Measurements from ENCODE around the gene SLC35A3. TPM values are rescaled to one million over a fixed set of nuclear protein-coding genes. Genes with fewer than 3 reads are reported as not detected.

SLC35A3 gene
- total and polyA plus RNA-seq, 10 of the 15 experiments (the other 5 are each of a cell fraction or from before 2014, with no cell fraction given), result 3.6 to 24.3 (median 15.4) TPM

DNA sequence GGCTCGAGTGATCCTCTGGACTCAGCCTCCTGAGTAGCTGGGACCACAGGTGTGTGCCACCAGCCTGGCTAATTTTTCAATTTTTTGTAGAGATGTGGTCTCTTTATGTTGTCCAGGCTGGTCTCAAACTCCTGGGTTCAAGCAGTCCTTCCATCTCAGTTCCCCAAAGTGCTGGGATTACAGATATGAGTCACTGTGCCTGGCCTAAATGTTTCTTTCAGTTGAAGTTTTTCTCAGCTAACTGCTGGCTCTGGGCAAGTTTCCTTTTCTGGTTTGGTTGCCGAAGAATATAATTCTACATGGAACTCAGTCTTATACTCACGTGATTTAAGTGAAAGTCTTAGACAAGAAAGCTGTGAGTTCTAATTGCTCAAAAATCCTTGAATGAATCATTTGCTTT lies 106.0 kb downstream of the SLC35A3 start (continued):
- TF ChIP-seq EGR1 (IDR thresholded peaks at IDR 0.05; ENCODE audit: borderline replicate concordance in 1 of 2, low read depth in 2 of 2, low read length in 2 of 2) (no peak), ATF7 (IDR thresholded peaks at IDR 0.05; ENCODE audit: low read depth) (peak; percentile 51; the same call in 1 of the 2 replicates), NFYA (IDR thresholded peaks at IDR 0.05; ENCODE audit: borderline replicate concordance, low read depth, low read length) (no peak), TAF1 (IDR thresholded peaks at IDR 0.05; ENCODE audit: borderline replicate concordance, low read depth, low read length) (no peak), CHD2 (IDR thresholded peaks at IDR 0.05; ENCODE audit: borderline replicate concordance, low read depth, low read length) (0 out of 2 replicates have a peak, but pooled peaks have one; percentile 19), JUNB (IDR thresholded peaks at IDR 0.05) (peak; percentile 95), SPI1 (IDR thresholded peaks at IDR 0.05; ENCODE audit: borderline replicate concordance, insufficient read depth, low read depth, low read length) (peak; percentile 91), ZNF207 (IDR thresholded peaks at IDR 0.05; ENCODE audit: borderline replicate concordance) (peak; percentile 4; the same call in 1 of the 2 replicates), SRF (IDR thresholded peaks at IDR 0.05; ENCODE audit: low read depth in 2 of 2, low read length in 2 of 2) (peak in 1 of 2 experiments; percentile 56; a peak in 1 of 4 replicates), MTA3 (IDR thresholded peaks at IDR 0.05; ENCODE audit: borderline replicate concordance, low read length) (peak; percentile 34; the same call in 1 of the 2 replicates), SUPT20H (IDR thresholded peaks at IDR 0.05; ENCODE audit: borderline replicate concordance, control insufficient read depth, low read depth, low read length) (no peak), NFYB (IDR thresholded peaks at IDR 0.05; ENCODE audit: insufficient read depth, low read depth, low read length) (no peak), PML (IDR thresholded peaks at IDR 0.05; ENCODE audit: low read length) (0 out of 2 replicates have a peak, but pooled peaks have one; percentile 25), BHLHE40 (IDR thresholded peaks at IDR 0.05; ENCODE audit: borderline replicate concordance in 1 of 2, low read depth in 2 of 2, low read length in 1 of 2) (peak; percentile 80 to 84), STAT1 (conservative IDR thresholded peaks at IDR 0.05) (no peak), IRF4 (IDR thresholded peaks at IDR 0.05; ENCODE audit: low read depth, low read length) (peak; percentile 96), MXI1 (IDR thresholded peaks at IDR 0.05; ENCODE audit: low read depth, low read length) (no peak; the same call in 1 of the 2 replicates), ASH2L (IDR thresholded peaks at IDR 0.05; ENCODE audit: borderline replicate concordance, low read depth) (no peak), STAT3 (IDR thresholded peaks at IDR 0.05; ENCODE audit: low read depth, low read length) (no peak), SP1 (IDR thresholded peaks at IDR 0.05; ENCODE audit: low read depth, low read length) (no peak), CBFB (IDR thresholded peaks at IDR 0.05; ENCODE audit: low read depth) (0 out of 2 replicates have a peak, but pooled peaks have one; percentile 23), KDM1A (IDR thresholded peaks at IDR 0.05; ENCODE audit: borderline replicate concordance) (no peak)
- TF ChIP-seq, protein P1, sequence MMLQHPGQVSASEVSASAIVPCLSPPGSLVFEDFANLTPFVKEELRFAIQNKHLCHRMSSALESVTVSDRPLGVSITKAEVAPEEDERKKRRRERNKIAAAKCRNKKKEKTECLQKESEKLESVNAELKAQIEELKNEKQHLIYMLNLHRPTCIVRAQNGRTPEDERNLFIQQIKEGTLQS (IDR thresholded peaks at IDR 0.05; ENCODE audit: borderline replicate concordance, extremely low read depth, low read depth, low read length), result no peak
- TF ChIP-seq, protein P2, sequence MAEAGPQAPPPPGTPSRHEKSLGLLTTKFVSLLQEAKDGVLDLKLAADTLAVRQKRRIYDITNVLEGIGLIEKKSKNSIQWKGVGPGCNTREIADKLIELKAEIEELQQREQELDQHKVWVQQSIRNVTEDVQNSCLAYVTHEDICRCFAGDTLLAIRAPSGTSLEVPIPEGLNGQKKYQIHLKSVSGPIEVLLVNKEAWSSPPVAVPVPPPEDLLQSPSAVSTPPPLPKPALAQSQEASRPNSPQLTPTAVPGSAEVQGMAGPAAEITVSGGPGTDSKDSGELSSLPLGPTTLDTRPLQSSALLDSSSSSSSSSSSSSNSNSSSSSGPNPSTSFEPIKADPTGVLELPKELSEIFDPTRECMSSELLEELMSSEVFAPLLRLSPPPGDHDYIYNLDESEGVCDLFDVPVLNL (IDR thresholded peaks at IDR 0.05; ENCODE audit: low read depth, low read length), result no peak
- TF ChIP-seq, protein P3, sequence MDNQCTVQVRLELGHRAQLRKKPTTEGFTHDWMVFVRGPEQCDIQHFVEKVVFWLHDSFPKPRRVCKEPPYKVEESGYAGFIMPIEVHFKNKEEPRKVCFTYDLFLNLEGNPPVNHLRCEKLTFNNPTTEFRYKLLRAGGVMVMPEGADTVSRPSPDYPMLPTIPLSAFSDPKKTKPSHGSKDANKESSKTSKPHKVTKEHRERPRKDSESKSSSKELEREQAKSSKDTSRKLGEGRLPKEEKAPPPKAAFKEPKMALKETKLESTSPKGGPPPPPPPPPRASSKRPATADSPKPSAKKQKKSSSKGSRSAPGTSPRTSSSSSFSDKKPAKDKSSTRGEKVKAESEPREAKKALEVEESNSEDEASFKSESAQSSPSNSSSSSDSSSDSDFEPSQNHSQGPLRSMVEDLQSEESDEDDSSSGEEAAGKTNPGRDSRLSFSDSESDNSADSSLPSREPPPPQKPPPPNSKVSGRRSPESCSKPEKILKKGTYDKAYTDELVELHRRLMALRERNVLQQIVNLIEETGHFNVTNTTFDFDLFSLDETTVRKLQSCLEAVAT (IDR thresholded peaks at IDR 0.05), result no peak
- TF ChIP-seq, protein P4, sequence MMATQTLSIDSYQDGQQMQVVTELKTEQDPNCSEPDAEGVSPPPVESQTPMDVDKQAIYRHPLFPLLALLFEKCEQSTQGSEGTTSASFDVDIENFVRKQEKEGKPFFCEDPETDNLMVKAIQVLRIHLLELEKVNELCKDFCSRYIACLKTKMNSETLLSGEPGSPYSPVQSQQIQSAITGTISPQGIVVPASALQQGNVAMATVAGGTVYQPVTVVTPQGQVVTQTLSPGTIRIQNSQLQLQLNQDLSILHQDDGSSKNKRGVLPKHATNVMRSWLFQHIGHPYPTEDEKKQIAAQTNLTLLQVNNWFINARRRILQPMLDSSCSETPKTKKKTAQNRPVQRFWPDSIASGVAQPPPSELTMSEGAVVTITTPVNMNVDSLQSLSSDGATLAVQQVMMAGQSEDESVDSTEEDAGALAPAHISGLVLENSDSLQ (IDR thresholded peaks at IDR 0.05), result no peak
- TF ChIP-seq, protein P5, sequence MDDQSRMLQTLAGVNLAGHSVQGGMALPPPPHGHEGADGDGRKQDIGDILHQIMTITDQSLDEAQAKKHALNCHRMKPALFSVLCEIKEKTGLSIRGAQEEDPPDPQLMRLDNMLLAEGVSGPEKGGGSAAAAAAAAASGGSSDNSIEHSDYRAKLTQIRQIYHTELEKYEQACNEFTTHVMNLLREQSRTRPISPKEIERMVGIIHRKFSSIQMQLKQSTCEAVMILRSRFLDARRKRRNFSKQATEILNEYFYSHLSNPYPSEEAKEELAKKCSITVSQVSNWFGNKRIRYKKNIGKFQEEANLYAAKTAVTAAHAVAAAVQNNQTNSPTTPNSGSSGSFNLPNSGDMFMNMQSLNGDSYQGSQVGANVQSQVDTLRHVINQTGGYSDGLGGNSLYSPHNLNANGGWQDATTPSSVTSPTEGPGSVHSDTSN (IDR thresholded peaks at IDR 0.05; ENCODE audit: insufficient replicate concordance, low read depth, low read length), result no peak
